GM23248 (cell line): ENCODE measurements around the gene COCH. TPM values are rescaled to one million over a fixed set of nuclear protein-coding genes. Genes with fewer than 3 reads are reported as not detected.
A peak's percentile ranks its signal among the peaks of the same experiment; 100 is the strongest.

ENCODE experiments used
- DNase-seq: peaks from one replicate; pipeline ENCODE4 v3.0.0-alpha.2; 2015
- H2AFZ ChIP-seq: fragments of 200-600 bp; sonication (generic); 2 replicates; pipeline ENCODE4 v1.6.1; 2016; ENCODE audit warnings: antibody characterized with exemption
- H3F3A ChIP-seq: fragments of 200-600 bp; sonication (generic); 2 replicates; pipeline ENCODE4 v1.6.1; 2016; ENCODE audit warnings: mild to moderate bottlenecking, antibody characterized with exemption, mixed run types; ENCODE audit not compliant: insufficient read depth
- H3K27ac ChIP-seq: fragments of 200-600 bp; sonication (generic); 2 replicates; pipeline ENCODE4 v1.5.1; 2016; ENCODE audit warnings: mild to moderate bottlenecking
- H3K27me3 ChIP-seq: fragments of 200-600 bp; sonication (generic); replicated peaks from 2 replicates; pipeline ENCODE4 v1.6.1; 2016; ENCODE audit warnings: mild to moderate bottlenecking; ENCODE audit not compliant: insufficient read depth
- H3K36me3 ChIP-seq: fragments of 200-600 bp; sonication (generic); 2 replicates; pipeline ENCODE4 v1.6.1; 2016; ENCODE audit warnings: low read depth, mild to moderate bottlenecking
- H3K4me1 ChIP-seq: fragments of 200-600 bp; sonication (generic); 2 replicates; pipeline ENCODE4 v1.6.1; 2016; ENCODE audit warnings: mild to moderate bottlenecking; ENCODE audit not compliant: insufficient read depth
- H3K4me2 ChIP-seq: fragments of 200-600 bp; sonication (generic); one replicate; pipeline ENCODE4 v1.6.1; 2016; ENCODE audit warnings: mild to moderate bottlenecking; ENCODE audit not compliant: unreplicated experiment
- H3K4me3 ChIP-seq: fragments of 200-600 bp; sonication (generic); 2 replicates; pipeline ENCODE4 v1.5.1; 2016; ENCODE audit warnings: mild to moderate bottlenecking
- H3K79me2 ChIP-seq: fragments of 200-600 bp; sonication (generic); 2 replicates; pipeline ENCODE4 v1.6.1; 2016; ENCODE audit warnings: mild to moderate bottlenecking; ENCODE audit not compliant: insufficient read depth
- H3K9ac ChIP-seq: fragments of 200-600 bp; sonication (generic); 2 replicates; pipeline ENCODE4 v1.6.1; 2016; ENCODE audit warnings: mild to moderate bottlenecking
- H3K9me2 ChIP-seq: fragments of 200-600 bp; sonication (generic); 2 replicates; pipeline ENCODE4 v1.6.1; 2016; ENCODE audit warnings: mixed run types, mild to moderate bottlenecking, moderate library complexity; ENCODE audit not compliant: insufficient read depth
- H3K9me3 ChIP-seq: fragments of 200-600 bp; sonication (generic); one replicate; pipeline ENCODE4 v1.6.1; 2017; ENCODE audit warnings: low read depth
- H4K20me1 ChIP-seq: fragments of 200-600 bp; sonication (generic); 2 replicates; pipeline ENCODE4 v1.6.0; 2016; ENCODE audit not compliant: insufficient read depth
- EZH2 ChIP-seq: fragments of 200-600 bp; sonication (generic); IDR thresholded peaks from 2 replicates; pipeline ENCODE4 v1.6.1; 2018; ENCODE audit warnings: antibody characterized with exemption, mild to moderate bottlenecking; ENCODE audit not compliant: insufficient read depth, poor library complexity, severe bottlenecking
- EZH2phosphoT487 ChIP-seq: fragments of 200-600 bp; sonication (generic); IDR thresholded peaks from 2 replicates; pipeline ENCODE4 v1.6.1; 2018; ENCODE audit warnings: antibody characterized with exemption, moderate library complexity, mild to moderate bottlenecking, low read depth; ENCODE audit not compliant: insufficient read depth
- WGBS, 2 experiments: methylation state at CpG; one replicate each; pipeline ENCODE4 v1.1.6; 2015 to 2017; ENCODE audit warnings: low lambda C conversion rate in 2 of 2, low coverage in 1 of 2; ENCODE audit errors: missing lambda C conversion rate in 2 of 2; 5-methylcytosine and 5-hydroxymethylcytosine counted together
- in situ Hi-C: fragments of 300-500 bp; cut with MboI; formaldehyde crosslinking; loops from 2 replicates; pipeline ENCODE4 v1.15.0; 2020
- polyA plus RNA-seq: library from polyadenylated mRNA; unstranded; fragments of >200 nt; fragmentation: Nextera tagmentation; extraction: Ambion mirVana; gene quantifications from 2 replicates; pipeline ENCODE4 v1.2.1, GENCODE V29; 2016
- total RNA-seq: library from RNA; depleted of rRNA; stranded (reverse); fragments of >200 nt; shearing (Covaris generic); gene quantifications from 2 replicates; pipeline ENCODE4 v1.2.3, GENCODE V29; 2014; rRNA removed

COCH gene
- total RNA-seq (2.7 TPM in 1 of 2 replicates, not detected in the other), polyA plus RNA-seq (0.09 TPM in 1 of 2 replicates, not detected in the other)

DNA sequence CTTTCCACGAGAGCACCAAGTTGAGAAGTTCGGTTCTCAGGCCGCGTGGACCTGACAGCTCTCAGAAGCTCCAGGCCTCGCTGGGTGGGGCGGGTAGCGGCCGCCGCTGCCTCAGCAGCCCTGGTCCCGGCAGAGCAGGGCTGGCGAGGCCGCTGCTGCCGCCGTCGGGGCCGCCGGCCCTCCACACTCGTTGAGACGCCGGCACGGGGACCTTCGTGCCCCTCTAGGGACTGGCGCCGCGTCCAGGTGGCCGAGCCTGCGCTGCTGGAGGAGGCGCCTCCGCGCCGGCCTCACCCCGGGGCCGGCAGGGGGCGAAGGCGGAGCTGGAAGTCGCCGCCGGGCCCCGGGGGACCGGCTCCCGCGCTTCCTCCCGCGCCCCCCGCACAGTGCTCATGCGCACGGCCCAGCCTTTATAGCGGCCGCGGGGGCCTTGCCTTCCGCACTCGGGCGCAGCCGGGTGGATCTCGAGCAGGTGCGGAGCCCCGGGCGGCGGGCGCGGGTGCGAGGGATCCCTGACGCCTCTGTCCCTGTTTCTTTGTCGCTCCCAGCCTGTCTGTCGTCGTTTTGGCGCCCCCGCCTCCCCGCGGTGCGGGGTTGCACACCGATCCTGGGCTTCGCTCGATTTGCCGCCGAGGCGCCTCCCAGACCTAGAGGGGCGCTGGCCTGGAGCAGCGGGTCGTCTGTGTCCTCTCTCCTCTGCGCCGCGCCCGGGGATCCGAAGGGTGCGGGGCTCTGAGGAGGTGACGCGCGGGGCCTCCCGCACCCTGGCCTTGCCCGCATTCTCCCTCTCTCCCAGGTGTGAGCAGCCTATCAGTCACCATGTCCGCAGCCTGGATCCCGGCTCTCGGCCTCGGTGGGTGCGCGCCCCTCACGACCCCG is at the start of gene COCH:
TSS of gene COCH (plus strand) at position 440 of the 879 bp plus-strand sequence. CDS start at position 820, 380 bp downstream.
- DNase-seq = peak; percentile 16
- 12 to 15% methylated on average over 75 to 82 of the region's 99 CpGs for WGBS, 2 experiments
- H3F3A ChIP-seq = no peaks in the 10 kb centered on the region
- H3K4me3 ChIP-seq = peak within 1 kb of the TSS; percentile 47
- H2AFZ ChIP-seq = peak within 1 kb of the TSS; percentile 68
- TF ChIP-seq EZH2phosphoT487 (no peak), EZH2 (peak; percentile 73)
- H3K4me2 ChIP-seq = peak within 1 kb of the TSS; percentile 42
- H4K20me1 ChIP-seq = no peaks in the 10 kb centered on the region
- in situ Hi-C loops = no loop called here
- H3K27me3 ChIP-seq = peaks cover 54% of the 10 kb centered on the region
- no peaks in the 10 kb centered on the region for H3K9me3 ChIP-seq
- H3K27ac ChIP-seq = no peak within 1 kb of the TSS
- no peaks in the 10 kb centered on the region for H3K36me3 ChIP-seq
- no peak within 1 kb of the TSS for H3K9ac ChIP-seq
- H3K9me2 ChIP-seq = no peaks in the 10 kb centered on the region
- no peaks in the 10 kb centered on the region for H3K4me1 ChIP-seq
- no peaks in the 10 kb centered on the region for H3K79me2 ChIP-seq

DNA sequence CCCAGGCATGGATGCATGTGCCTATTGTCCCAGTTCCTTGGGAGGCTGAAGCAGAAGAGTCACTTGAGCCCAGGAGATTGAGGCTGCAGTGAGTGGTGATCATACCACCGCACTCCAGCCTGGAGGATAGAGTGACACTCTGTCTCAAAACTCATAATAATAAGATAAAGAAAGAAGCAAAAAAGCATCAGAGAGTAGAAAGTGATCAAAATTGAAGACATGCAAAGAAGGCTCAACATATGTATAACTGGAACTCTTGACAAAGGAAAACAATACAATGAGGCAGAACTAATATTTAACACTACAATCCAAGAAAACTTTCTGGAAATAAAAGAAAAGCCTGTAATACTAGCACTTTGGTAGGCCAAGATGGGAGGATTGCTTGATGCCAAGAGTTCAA is 48.3 kb upstream of the COCH start:
- Histone ChIP-seq H3K36me3 (no peaks in the 10 kb centered on the region), H4K20me1 (no peaks in the 10 kb centered on the region), H3K9ac (no peak overlapping the region), H3K9me3 (no peaks in the 10 kb centered on the region), H3K9me2 (no peaks in the 10 kb centered on the region), H3K27ac (no peak overlapping the region), H3K4me3 (no peak overlapping the region), H3K27me3 (no peaks in the 10 kb centered on the region), H3F3A (no peaks in the 10 kb centered on the region), H2AFZ (no peak overlapping the region), H3K4me1 (no peaks in the 10 kb centered on the region), H3K79me2 (no peaks in the 10 kb centered on the region), H3K4me2 (no peak overlapping the region)
- 52 to 58% methylated on average over 1 of the region's 1 CpG for WGBS, 2 experiments
- no peak for DNase-seq
- TF ChIP-seq EZH2 = no peak
- TF ChIP-seq EZH2phosphoT487 = no peak
- in situ Hi-C loops = no loop called here

DNA sequence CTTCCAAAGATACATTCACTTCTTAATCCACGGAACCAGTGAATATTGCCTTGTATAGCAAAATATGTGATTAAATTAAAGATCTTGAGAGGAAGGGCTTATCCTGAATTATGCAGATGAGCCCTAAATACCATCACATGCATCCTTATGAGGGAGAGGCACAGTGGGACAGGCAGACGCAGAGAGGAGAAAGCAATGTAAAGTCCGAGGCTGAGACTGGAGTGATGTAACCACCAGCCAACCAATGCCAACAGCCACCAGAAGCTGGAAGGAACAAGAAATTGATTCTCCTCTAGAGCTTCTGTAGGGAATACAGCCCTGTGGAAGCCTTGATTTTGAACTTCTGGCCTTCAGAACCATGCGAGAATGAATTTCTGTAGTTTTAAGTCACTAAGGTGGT is 44.5 kb upstream of the COCH start:
- H3K9me3 ChIP-seq = no peaks in the 10 kb centered on the region
- WGBS, 2 experiments = 47 to 57% methylated on average over 4 of the region's 4 CpGs
- H3K4me3 ChIP-seq = no peak overlapping the region
- H3K36me3 ChIP-seq = no peaks in the 10 kb centered on the region
- no peak for DNase-seq
- no peak overlapping the region for H3K4me2 ChIP-seq
- in situ Hi-C loops = no loop called here
- no peaks in the 10 kb centered on the region for H4K20me1 ChIP-seq
- no peaks in the 10 kb centered on the region for H3F3A ChIP-seq
- no peaks in the 10 kb centered on the region for H3K4me1 ChIP-seq
- H3K27ac ChIP-seq = no peak overlapping the region
- no peak overlapping the region for H3K9ac ChIP-seq
- H2AFZ ChIP-seq = no peak overlapping the region
- H3K9me2 ChIP-seq = no peaks in the 10 kb centered on the region
- no peaks in the 10 kb centered on the region for H3K27me3 ChIP-seq
- H3K79me2 ChIP-seq = no peaks in the 10 kb centered on the region
- TF ChIP-seq EZH2phosphoT487 (no peak), EZH2 (no peak)

DNA sequence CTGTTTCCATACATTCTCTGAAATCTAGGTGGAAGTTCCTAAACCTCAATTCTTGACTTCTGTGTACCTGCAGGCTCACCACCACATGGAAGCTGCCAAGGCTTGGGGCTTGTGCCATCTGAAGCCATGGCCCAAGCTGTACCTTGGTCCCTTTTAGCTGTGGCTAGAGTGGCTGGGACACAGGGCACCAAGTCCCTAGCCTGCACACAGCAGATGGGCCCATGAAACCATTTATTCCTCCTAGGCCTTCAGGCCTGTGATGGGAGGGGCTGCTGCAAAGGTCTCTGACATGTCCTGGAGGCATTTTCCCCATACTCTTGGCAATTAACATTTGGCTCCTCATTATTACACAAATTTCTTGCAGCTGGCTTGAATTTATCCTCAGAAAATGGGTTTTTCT is 40.0 kb upstream of the COCH start:
- Histone ChIP-seq H3F3A (no peaks in the 10 kb centered on the region), H3K9ac (no peak overlapping the region), H3K4me1 (no peaks in the 10 kb centered on the region), H3K9me3 (no peaks in the 10 kb centered on the region), H2AFZ (no peak overlapping the region), H4K20me1 (no peaks in the 10 kb centered on the region), H3K4me2 (no peak overlapping the region), H3K36me3 (no peaks in the 10 kb centered on the region), H3K27ac (no peak overlapping the region), H3K9me2 (no peaks in the 10 kb centered on the region), H3K79me2 (no peaks in the 10 kb centered on the region), H3K4me3 (no peak overlapping the region), H3K27me3 (no peaks in the 10 kb centered on the region)
- in situ Hi-C loops = no loop called here
- no peak for DNase-seq
- no peak for TF ChIP-seq EZH2
- TF ChIP-seq EZH2phosphoT487 = no peak
